OCI-LY7 (cell line): ENCODE results near the gene ZBTB49. TPM values are rescaled to one million over a fixed set of nuclear protein-coding genes. Genes with fewer than 3 reads are reported as not detected.

Experiments
- BruUV-seq: library from RNA; stranded (reverse); fragments of 400-500 nt; replicated peaks from 2 replicates; lab custom pipeline; 2021; lab: Mats Ljungman, UMichigan
- CTCF ChIA-PET: fragments of 300-600 bp; sonication (Branson Sonifier 250); formaldehyde crosslinking; loops from one replicate; lab custom pipeline; 2022; ENCODE audit warnings: antibody characterized with exemption; ENCODE audit not compliant: unreplicated experiment; lab: Charles Lee
- POLR2A ChIA-PET: fragments of 300-600 bp; sonication (Branson Sonifier 250); formaldehyde crosslinking; loops from one replicate; lab custom pipeline; 2022; ENCODE audit warnings: antibody characterized with exemption; lab: Charles Lee
- DNase-seq: peaks from one replicate; pipeline ENCODE4 v3.0.0-alpha.2; 2015; ENCODE audit warnings: low spot score
- H2AFZ ChIP-seq: fragments of 200-600 bp; sonication (generic), shearing (Covaris generic); 2 replicates; pipeline ENCODE4 v1.6.1; 2014; ENCODE audit warnings: mild to moderate bottlenecking, antibody characterized with exemption, low read length, moderate library complexity
- H3K27ac ChIP-seq: fragments of 200-600 bp; sonication (generic); 2 replicates; pipeline ENCODE4 v1.5.1; 2014; ENCODE audit warnings: mixed run types, low read depth, mild to moderate bottlenecking, moderate library complexity, low read length, inconsistent platforms; ENCODE audit not compliant: poor library complexity, severe bottlenecking
- H3K36me3 ChIP-seq: fragments of 200-600 bp; sonication (generic); 2 replicates; pipeline ENCODE4 v1.6.1; 2014; ENCODE audit warnings: mild to moderate bottlenecking, antibody characterized with exemption, low read length, moderate library complexity, mixed read lengths; ENCODE audit not compliant: insufficient read depth
- H3K4me1 ChIP-seq: fragments of 200-600 bp; sonication (generic); 2 replicates; pipeline ENCODE4 v1.5.1; 2014; ENCODE audit warnings: mild to moderate bottlenecking, low read length; ENCODE audit not compliant: insufficient read depth, poor library complexity, severe bottlenecking
- H3K4me2 ChIP-seq: fragments of 200-600 bp; sonication (generic); 2 replicates; pipeline ENCODE4 v1.6.1; 2014; ENCODE audit warnings: mild to moderate bottlenecking, low read length
- H3K4me3 ChIP-seq: fragments of 200-600 bp; sonication (generic); 2 replicates; pipeline ENCODE4 v1.5.1; 2014; ENCODE audit warnings: mild to moderate bottlenecking, low read depth, low read length; ENCODE audit not compliant: poor library complexity, severe bottlenecking
- H3K79me2 ChIP-seq: fragments of 200-600 bp; sonication (generic); 2 replicates; pipeline ENCODE4 v1.6.1; 2016; ENCODE audit warnings: low read depth, mild to moderate bottlenecking, low read length, moderate library complexity, mixed read lengths; ENCODE audit not compliant: insufficient read depth
- H3K9me2 ChIP-seq: fragments of 200-600 bp; sonication (generic); 2 replicates; pipeline ENCODE4 v1.6.1; 2016; ENCODE audit warnings: mild to moderate bottlenecking, low read length, mixed read lengths; ENCODE audit not compliant: insufficient read depth
- H3K9me3 ChIP-seq: fragments of 200-600 bp; sonication (generic); 2 replicates; pipeline ENCODE4 v1.6.1; 2014; ENCODE audit warnings: mild to moderate bottlenecking, mixed run types, low read length, mixed read lengths
- H4K20me1 ChIP-seq: fragments of 200-600 bp; sonication (generic); 2 replicates; pipeline ENCODE4 v1.6.1; 2014; ENCODE audit warnings: mild to moderate bottlenecking, antibody characterized with exemption, low read length, moderate library complexity, mixed read lengths; ENCODE audit not compliant: insufficient read depth
- EZH2phosphoT487 ChIP-seq: fragments of 200-600 bp; sonication (generic); IDR thresholded peaks from 2 replicates; pipeline ENCODE4 v1.6.1; 2018; ENCODE audit warnings: low read depth, borderline replicate concordance, mild to moderate bottlenecking, mixed run types, antibody characterized with exemption, low read length, moderate library complexity, mixed read lengths
- intact Hi-C: fragments of 100-400 bp; cut with micrococcal nuclease; formaldehyde crosslinking; loops from one replicate; pipeline ENCODE4 v1.10.0; 2022; ENCODE audit not compliant: unreplicated experiment
- total RNA-seq, 2 experiments: library from RNA; depleted of rRNA in 1 of 2; stranded (reverse); fragments of >200 nt in 1 of 2; shearing (Covaris generic) in 1 of 2; gene quantifications; 2 replicates each; pipeline ENCODE4 v1.2.3, GENCODE V29; 2014 to 2022
- TF ChIP-seq, protein P1 (sequence below): fragments of 200-600 bp; sonication (generic); conservative IDR thresholded peaks from 2 replicates; pipeline ENCODE4 v1.5.1; 2014; ENCODE audit warnings: mild to moderate bottlenecking, antibody characterized with exemption, low read length, moderate library complexity, mixed read lengths

The ZBTB49 gene
- total RNA-seq, 2 experiments from 2014 or later, result 6.5 to 8.7 TPM

DNA sequence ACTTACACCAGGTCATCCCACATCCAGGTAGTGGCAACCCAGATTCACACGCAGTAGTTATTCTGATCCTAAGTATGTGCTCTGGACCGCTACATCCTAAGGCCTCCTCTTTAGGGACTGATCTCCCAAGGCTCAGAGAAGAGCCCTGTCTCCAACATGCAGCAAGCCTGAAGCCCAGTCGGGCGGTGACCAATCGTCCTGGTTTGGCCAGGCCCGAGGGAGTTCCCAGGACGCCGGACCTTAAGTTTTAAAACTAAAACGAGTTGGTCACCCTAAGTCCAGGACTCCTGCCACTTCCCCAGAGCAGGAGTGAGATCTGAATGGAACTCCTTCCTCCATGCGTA lies 482 bp upstream of the ZBTB49 start:
- no peak for DNase-seq
- Histone ChIP-seq H3K4me1 (peaks cover 20% of the 10 kb centered on the region), H3K4me2 (peak overlapping the region; percentile 88), H3K79me2 (peaks cover 52% of the 10 kb centered on the region), H4K20me1 (no peaks in the 10 kb centered on the region), H3K4me3 (peak overlapping the region; percentile 78), H2AFZ (peak overlapping the region; percentile 38; the same call in 1 of the 2 replicates), H3K9me2 (no peaks in the 10 kb centered on the region), H3K9me3 (no peaks in the 10 kb centered on the region), H3K36me3 (peaks cover 40% of the 10 kb centered on the region), H3K27ac (peak overlapping the region; percentile 30)
- intact Hi-C loops, result no loop called here
- CTCF ChIA-PET, result no interaction called here
- POLR2A ChIA-PET, result interaction anchor here (1.4 kb wide), 1 partner anchor 55 kb away, joined by 6 read pairs; no protein-coding TSS in a partner anchor
- BruUV-seq, result TSS peak; percentile 72
- no peak for TF ChIP-seq EZH2phosphoT487
- TF ChIP-seq, protein P1, sequence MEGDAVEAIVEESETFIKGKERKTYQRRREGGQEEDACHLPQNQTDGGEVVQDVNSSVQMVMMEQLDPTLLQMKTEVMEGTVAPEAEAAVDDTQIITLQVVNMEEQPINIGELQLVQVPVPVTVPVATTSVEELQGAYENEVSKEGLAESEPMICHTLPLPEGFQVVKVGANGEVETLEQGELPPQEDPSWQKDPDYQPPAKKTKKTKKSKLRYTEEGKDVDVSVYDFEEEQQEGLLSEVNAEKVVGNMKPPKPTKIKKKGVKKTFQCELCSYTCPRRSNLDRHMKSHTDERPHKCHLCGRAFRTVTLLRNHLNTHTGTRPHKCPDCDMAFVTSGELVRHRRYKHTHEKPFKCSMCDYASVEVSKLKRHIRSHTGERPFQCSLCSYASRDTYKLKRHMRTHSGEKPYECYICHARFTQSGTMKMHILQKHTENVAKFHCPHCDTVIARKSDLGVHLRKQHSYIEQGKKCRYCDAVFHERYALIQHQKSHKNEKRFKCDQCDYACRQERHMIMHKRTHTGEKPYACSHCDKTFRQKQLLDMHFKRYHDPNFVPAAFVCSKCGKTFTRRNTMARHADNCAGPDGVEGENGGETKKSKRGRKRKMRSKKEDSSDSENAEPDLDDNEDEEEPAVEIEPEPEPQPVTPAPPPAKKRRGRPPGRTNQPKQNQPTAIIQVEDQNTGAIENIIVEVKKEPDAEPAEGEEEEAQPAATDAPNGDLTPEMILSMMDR, result no peak

DNA sequence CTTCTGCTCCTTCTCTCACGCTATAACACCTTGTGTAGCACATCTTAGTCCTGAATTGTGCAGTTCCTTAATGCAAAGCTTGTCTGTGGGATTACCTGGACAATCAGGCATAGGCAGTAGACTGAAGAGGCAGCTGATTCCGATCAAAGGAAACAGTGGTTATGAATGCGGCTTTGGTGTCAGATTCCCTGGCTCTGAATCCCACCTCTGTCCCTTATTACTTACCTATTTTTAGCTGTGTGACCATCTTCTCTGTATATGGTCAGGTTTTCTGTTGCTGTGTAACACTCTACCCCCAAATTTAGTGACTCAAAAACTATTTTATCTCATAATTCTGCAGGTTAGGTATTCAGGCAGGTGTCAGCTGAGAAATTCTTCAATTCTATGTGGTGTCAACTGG lies 3.2 kb downstream of the ZBTB49 start:
- intact Hi-C loops, result no loop called here
- Histone ChIP-seq H4K20me1 (no peaks in the 10 kb centered on the region), H3K27ac (no peak overlapping the region), H3K4me2 (no peak overlapping the region), H3K4me3 (no peak overlapping the region), H3K4me1 (peaks cover 13% of the 10 kb centered on the region), H3K79me2 (peaks cover 32% of the 10 kb centered on the region), H3K36me3 (peaks cover 23% of the 10 kb centered on the region), H3K9me3 (peaks cover 9% of the 10 kb centered on the region; the same call in 1 of the 2 replicates), H2AFZ (no peak overlapping the region), H3K9me2 (no peaks in the 10 kb centered on the region)
- no peak for DNase-seq
- TF ChIP-seq, protein P1, result no peak
- TF ChIP-seq EZH2phosphoT487, result no peak
- ChIA-PET CTCF (no interaction called here), POLR2A (no interaction called here)
- no TSS peak for BruUV-seq

DNA sequence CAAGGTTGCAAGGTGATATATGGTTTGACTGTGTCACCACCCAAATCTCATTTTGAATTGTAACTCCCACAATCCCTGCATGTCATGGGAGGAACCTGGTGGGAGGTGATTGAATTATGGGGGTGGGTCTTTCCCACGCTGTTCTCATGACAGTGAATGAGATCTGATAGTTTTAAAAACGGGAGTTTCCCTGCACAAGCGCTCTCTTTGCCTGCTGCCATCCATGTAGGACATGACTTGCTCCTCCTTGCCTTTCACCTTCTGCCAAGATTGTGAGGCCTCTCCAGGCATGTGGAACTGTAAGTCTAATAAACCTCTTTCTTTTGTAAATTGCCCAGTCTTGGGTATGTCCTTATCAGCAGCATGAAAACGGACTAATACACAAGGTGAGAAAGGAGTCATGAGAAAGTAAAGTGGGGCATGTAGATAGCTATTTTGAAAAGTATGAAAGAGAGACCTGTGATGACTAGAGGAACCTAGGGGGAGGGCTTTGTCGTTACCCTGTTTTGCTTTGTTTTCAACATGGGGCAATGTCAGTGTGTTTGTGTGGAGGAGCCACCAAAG lies 6.3 kb downstream of the ZBTB49 start:
- Histone ChIP-seq H2AFZ (no peak overlapping the region), H3K79me2 (peaks cover 4% of the 10 kb centered on the region; the same call in 1 of the 2 replicates), H3K9me2 (no peaks in the 10 kb centered on the region), H4K20me1 (no peaks in the 10 kb centered on the region), H3K4me1 (peaks cover 1% of the 10 kb centered on the region), H3K36me3 (peaks cover 28% of the 10 kb centered on the region), H3K4me2 (no peak overlapping the region), H3K27ac (no peak overlapping the region), H3K9me3 (peaks cover 9% of the 10 kb centered on the region; the same call in 1 of the 2 replicates), H3K4me3 (no peak overlapping the region)
- TF ChIP-seq, protein P1, result no peak
- TF ChIP-seq EZH2phosphoT487, result no peak
- POLR2A ChIA-PET, result interaction anchor here (2.0 kb wide), 1 partner anchor 10 kb away, joined by 5 read pairs; no protein-coding TSS in a partner anchor
- BruUV-seq, result no TSS peak
- intact Hi-C loops, result no loop called here
- no peak for DNase-seq
- CTCF ChIA-PET, result no interaction called here
